Measurements from ENCODE around the gene WFIKKN1. TPM values are rescaled to one million over a fixed set of nuclear protein-coding genes. Genes with fewer than 3 reads are reported as not detected.

WFIKKN1 gene
- total RNA-seq, 1 experiment from 2014 or later = 12.3 TPM

GRCh38 chr16:595094-595528 lies 35.7 kb upstream of the WFIKKN1 start:
- Mint-ChIP-seq H3K9me3 (no peaks in the 10 kb centered on the region), H3K27me3 (ENCODE audit: low read depth) (peaks cover 13% of the 10 kb centered on the region), H3K36me3 (peaks cover 12% of the 10 kb centered on the region), H3K4me1 (peaks cover 8% of the 10 kb centered on the region), H3K27ac (no peak overlapping the region), H3K4me3 (no peak overlapping the region)
- no peak for TF ChIP-seq HMGA2 (CRISPR knock-in tag; IDR thresholded peaks at IDR 0.05)
- TF ChIP-seq TCF7 (CRISPR knock-in tag; IDR thresholded peaks at IDR 0.05; ENCODE audit: low read depth) = no peak
- TF ChIP-seq ERG (CRISPR knock-in tag; IDR thresholded peaks at IDR 0.05) = no peak
- no peak for TF ChIP-seq ZNF396 (CRISPR knock-in tag; IDR thresholded peaks at IDR 0.05; ENCODE audit: borderline replicate concordance)
- TF ChIP-seq ZSCAN18 (CRISPR knock-in tag; IDR thresholded peaks at IDR 0.05) = no peak
- no peak for TF ChIP-seq NFATC4 (CRISPR knock-in tag; IDR thresholded peaks at IDR 0.05)
- no peak for TF ChIP-seq ARID4B (CRISPR knock-in tag; IDR thresholded peaks at IDR 0.05; ENCODE audit: borderline replicate concordance)
- TF ChIP-seq GRHL2 (CRISPR knock-in tag; IDR thresholded peaks at IDR 0.05; ENCODE audit: insufficient replicate concordance, severe bottlenecking) = no peak
- no peak for TF ChIP-seq JAZF1 (CRISPR knock-in tag; IDR thresholded peaks at IDR 0.05)
- TF ChIP-seq PRDM15 (CRISPR knock-in tag; IDR thresholded peaks at IDR 0.05) = no peak
- TF ChIP-seq OVOL2 (CRISPR knock-in tag; IDR thresholded peaks at IDR 0.05; ENCODE audit: borderline replicate concordance) = no peak
- no peak for TF ChIP-seq SOX15 (CRISPR knock-in tag; IDR thresholded peaks at IDR 0.05)
- no peak for TF ChIP-seq ZBTB21 (CRISPR knock-in tag; IDR thresholded peaks at IDR 0.05; ENCODE audit: borderline replicate concordance)
- TF ChIP-seq CBFB (CRISPR knock-in tag; IDR thresholded peaks at IDR 0.05; ENCODE audit: low read depth) = no peak
- no peak for TF ChIP-seq KAT7 (CRISPR knock-in tag; IDR thresholded peaks at IDR 0.05; ENCODE audit: borderline replicate concordance)
- ATAC-seq = no peak
- CTCF ChIA-PET = interaction anchor here (0.9 to 1.3 kb wide), 2 partner anchors 18 to 27 kb away, joined by 3 to 5 read pairs; no protein-coding TSS in a partner anchor
- DNase-seq (ENCODE audit: low spot score) = no peak
- POLR2A ChIA-PET = interaction anchor here (0.6 kb wide), 1 partner anchor 1657 kb away, joined by 3 read pairs; the partner anchor contains the start of gene ECI1
